ENCODE data around the gene ZMYND8.

DNA sequence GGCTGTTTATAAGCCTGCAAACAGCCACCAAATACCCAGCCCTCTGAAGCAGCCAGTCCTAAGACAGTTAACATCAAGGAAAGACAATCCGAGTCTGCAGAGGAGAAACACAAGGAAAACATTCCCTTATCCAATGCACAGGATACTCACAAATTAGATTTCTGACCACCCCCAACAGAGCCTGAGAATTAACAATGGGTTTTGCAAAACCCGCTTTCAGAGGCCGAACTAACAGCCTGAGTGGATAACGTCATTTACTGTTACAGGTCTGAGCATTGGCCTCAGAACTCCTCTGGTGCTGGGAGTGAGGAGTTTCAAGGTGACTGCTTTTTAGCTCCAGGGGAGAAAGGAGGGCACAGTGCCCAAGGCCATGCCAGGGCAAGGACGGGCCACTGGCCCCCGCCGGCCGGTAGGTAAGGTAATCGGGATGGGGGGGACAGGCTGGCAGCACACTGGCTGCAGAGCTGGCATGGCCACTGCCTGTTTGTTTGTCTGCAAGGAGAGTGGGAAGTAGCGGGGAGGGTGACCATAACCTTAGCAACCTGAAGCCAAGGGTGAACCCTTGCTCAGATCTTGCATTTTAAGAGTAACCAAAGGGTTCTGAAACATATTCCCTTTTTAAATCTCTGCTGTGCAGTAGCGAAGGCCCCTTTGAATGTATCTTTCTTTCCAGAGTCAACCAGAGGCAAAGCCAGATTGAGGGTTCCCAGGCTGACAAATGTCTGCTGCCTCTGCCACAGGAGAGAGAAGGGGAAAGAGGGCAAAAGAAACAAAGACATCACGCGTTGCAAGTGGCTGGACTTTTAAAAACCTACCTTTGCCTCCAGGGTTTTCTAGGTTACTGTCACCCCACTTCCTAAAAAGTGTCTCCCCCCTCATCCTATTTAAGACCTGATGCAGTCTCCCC is 3.9 kb downstream of the ZMYND8 start:
- TF ChIP-seq CTCF (IDR thresholded peaks at IDR 0.05) (peak in 3 of 7 experiments; percentile 6 to 17 (median 10)), POLR2A (IDR thresholded peaks at IDR 0.05) (peak in 2 of 3 donors; percentile 67 to 70)
